ENCODE measurements around the gene CAVIN3. TPM values are rescaled to one million over a fixed set of nuclear protein-coding genes. Genes with fewer than 3 reads are reported as not detected.

The CAVIN3 gene
- total and polyA plus RNA-seq, 4 donors = 23.2 to 122 (median 86.5) TPM

GRCh38 chr11:6319704-6320410, 444 bp downstream of the CAVIN3 start:
- TF ChIP-seq CTCF (IDR thresholded peaks at IDR 0.05; ENCODE audit: control extremely low read depth, extremely low read depth) = no peak
- Histone ChIP-seq H3K9me3 (ENCODE audit: control insufficient read depth in 4 of 4, insufficient read depth in 3 of 4, low read length in 3 of 4) (no peaks in the 10 kb centered on the region), H3K4me1 (ENCODE audit: control insufficient read depth in 5 of 5, insufficient read depth in 5 of 5, low read length in 5 of 5) (peaks cover 4 to 34% (median 18%) of the 10 kb centered on the region in 5 donors), H3K9ac (ENCODE audit: insufficient read depth in 1 of 2, low read length in 2 of 2) (peak overlapping the region; percentile 83 to 87), H3K27ac (ENCODE audit: low read depth in 1 of 2, low read length in 1 of 2) (peak overlapping the region; percentile 93 to 100), H3K4me3 (peak overlapping the region; percentile 68), H3K36me3 (ENCODE audit: control insufficient read depth in 4 of 4, insufficient read depth in 4 of 4, low read length in 4 of 4) (no peaks in the 10 kb centered on the region), H3K27me3 (ENCODE audit: control insufficient read depth in 3 of 3, insufficient read depth in 3 of 3, low read length in 2 of 3) (no peaks in the 10 kb centered on the region)
- WGBS, 2 donors = 1 to 2% methylated on average over 49 to 50 of the region's 50 CpGs
- peak; percentile 93 for ATAC-seq (ENCODE audit: insufficient read depth, low FRiP score)
- DNase-seq = peak; percentile 94 to 97 (median 95)

- Histone ChIP-seq H3K27ac (ENCODE audit: low read depth in 1 of 2, low read length in 1 of 2) (peak overlapping the region; percentile 93 to 100), H3K4me3 (peak overlapping the region; percentile 55), H3K9me3 (ENCODE audit: control insufficient read depth in 4 of 4, insufficient read depth in 3 of 4, low read length in 3 of 4) (no peaks in the 10 kb centered on the region), H3K4me1 (ENCODE audit: control insufficient read depth in 5 of 5, insufficient read depth in 5 of 5, low read length in 5 of 5) (peaks cover 4 to 34% (median 18%) of the 10 kb centered on the region in 5 donors), H3K27me3 (ENCODE audit: control insufficient read depth in 3 of 3, insufficient read depth in 3 of 3, low read length in 2 of 3) (no peaks in the 10 kb centered on the region), H3K9ac (ENCODE audit: insufficient read depth in 1 of 2, low read length in 2 of 2) (peak overlapping the region; percentile 83 to 87), H3K36me3 (ENCODE audit: control insufficient read depth in 4 of 4, insufficient read depth in 4 of 4, low read length in 4 of 4) (no peaks in the 10 kb centered on the region)
- peak; percentile 11 for ATAC-seq (ENCODE audit: insufficient read depth, low FRiP score)
- no peak for TF ChIP-seq CTCF (IDR thresholded peaks at IDR 0.05; ENCODE audit: control extremely low read depth, extremely low read depth)
- WGBS, 2 donors = 12 to 15% methylated on average over 37 of the region's 37 CpGs
- peak in 2 of 3 donors; percentile 51 to 63 for DNase-seq
Observed at GRCh38 chr11:6319001-6319703, 1.1 kb downstream of the CAVIN3 start.

GRCh38 chr11:6318204-6318603, 2.1 kb downstream of the CAVIN3 start:
- Histone ChIP-seq H3K27me3 (ENCODE audit: control insufficient read depth in 3 of 3, insufficient read depth in 3 of 3, low read length in 2 of 3) (no peaks in the 10 kb centered on the region), H3K4me1 (ENCODE audit: control insufficient read depth in 5 of 5, insufficient read depth in 5 of 5, low read length in 5 of 5) (peaks cover 4 to 34% (median 18%) of the 10 kb centered on the region in 5 donors)

More at GRCh38 chr11:6318204-6318603, 2.1 kb downstream of the CAVIN3 start:
- TF ChIP-seq CTCF (IDR thresholded peaks at IDR 0.05; ENCODE audit: control extremely low read depth, extremely low read depth) = no peak
- H3K36me3 ChIP-seq (ENCODE audit: control insufficient read depth in 4 of 4, insufficient read depth in 4 of 4, low read length in 4 of 4) = no peaks in the 10 kb centered on the region
- H3K9me3 ChIP-seq (ENCODE audit: control insufficient read depth in 4 of 4, insufficient read depth in 3 of 4, low read length in 3 of 4) = no peaks in the 10 kb centered on the region
- DNase-seq (no peak), ATAC-seq (ENCODE audit: insufficient read depth, low FRiP score) (no peak)
- peak overlapping the region in 1 of 2 donors; percentile 87 for H3K9ac ChIP-seq (ENCODE audit: insufficient read depth in 1 of 2, low read length in 2 of 2)
- WGBS, 2 donors = 85 to 92% methylated on average over 4 of the region's 4 CpGs
- peak overlapping the region; percentile 93 to 100 for H3K27ac ChIP-seq (ENCODE audit: low read depth in 1 of 2, low read length in 1 of 2)
- no peak overlapping the region for H3K4me3 ChIP-seq

All from lung (tissue), 12 donors.